Measurements from ENCODE around the gene GMDS.

GRCh38 chr6:1747003-1747402, 498.4 kb downstream of the GMDS start:
- TF ChIP-seq, protein P1, sequence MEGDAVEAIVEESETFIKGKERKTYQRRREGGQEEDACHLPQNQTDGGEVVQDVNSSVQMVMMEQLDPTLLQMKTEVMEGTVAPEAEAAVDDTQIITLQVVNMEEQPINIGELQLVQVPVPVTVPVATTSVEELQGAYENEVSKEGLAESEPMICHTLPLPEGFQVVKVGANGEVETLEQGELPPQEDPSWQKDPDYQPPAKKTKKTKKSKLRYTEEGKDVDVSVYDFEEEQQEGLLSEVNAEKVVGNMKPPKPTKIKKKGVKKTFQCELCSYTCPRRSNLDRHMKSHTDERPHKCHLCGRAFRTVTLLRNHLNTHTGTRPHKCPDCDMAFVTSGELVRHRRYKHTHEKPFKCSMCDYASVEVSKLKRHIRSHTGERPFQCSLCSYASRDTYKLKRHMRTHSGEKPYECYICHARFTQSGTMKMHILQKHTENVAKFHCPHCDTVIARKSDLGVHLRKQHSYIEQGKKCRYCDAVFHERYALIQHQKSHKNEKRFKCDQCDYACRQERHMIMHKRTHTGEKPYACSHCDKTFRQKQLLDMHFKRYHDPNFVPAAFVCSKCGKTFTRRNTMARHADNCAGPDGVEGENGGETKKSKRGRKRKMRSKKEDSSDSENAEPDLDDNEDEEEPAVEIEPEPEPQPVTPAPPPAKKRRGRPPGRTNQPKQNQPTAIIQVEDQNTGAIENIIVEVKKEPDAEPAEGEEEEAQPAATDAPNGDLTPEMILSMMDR (IDR thresholded peaks at IDR 0.05; ENCODE audit: borderline replicate concordance, extremely low read depth, low read length, poor library complexity, severe bottlenecking), result no peak
- no peak for TF ChIP-seq EZH2 (IDR thresholded peaks at IDR 0.05; ENCODE audit: borderline replicate concordance, low read depth, low read length, severe bottlenecking)

Data from DND-41 (cell line).